HG02885 (cell line): ENCODE measurements around the gene DIPK1A.
A peak's percentile ranks its signal among the peaks of the same experiment; 100 is the strongest.

Experiments used
- ATAC-seq: cut with Tn5 transposase; IDR thresholded peaks from one replicate; pipeline ENCODE4 v1.9.1; 2021; ENCODE audit warnings: mild to moderate bottlenecking; ENCODE audit not compliant: unreplicated experiment, poor library complexity

DIPK1A gene

DNA sequence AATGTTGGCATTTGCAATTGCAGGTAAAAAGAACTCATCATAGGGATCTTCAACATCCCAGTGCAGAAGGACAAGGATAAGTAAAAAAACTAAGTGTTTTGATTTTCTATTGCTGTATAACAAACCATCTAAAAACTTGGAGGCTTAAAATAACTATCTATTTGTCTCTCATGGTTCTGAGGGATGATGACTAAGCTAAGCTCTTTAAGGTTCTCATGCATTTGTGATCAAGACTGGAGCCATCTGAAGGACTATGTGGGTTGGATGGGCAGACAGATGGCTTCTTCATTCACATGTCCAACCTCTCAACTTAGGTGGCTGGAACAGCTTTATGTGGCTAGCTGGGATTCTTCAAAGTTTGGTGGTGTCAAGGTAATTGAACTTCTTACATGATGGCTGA lies 78.0 kb downstream of the DIPK1A start:
- no peak for ATAC-seq

DNA sequence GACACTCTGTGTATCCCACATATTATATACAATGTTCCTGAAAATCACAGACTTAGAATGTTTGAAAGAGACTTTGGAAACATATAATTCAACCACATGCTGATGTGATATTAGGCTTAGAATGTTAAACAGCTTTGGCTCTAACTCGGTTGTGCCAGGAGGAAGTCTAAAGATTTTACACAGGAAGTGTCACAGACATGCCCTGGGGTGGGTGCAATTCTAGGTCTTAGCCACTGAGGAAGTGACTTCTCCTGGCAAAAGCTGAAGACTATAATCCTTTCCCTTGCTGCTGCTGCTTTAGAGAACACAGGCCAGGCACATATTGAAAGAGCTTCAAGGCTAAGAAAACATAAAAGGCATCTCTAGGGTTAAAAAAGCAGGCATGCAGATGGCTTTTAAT lies 78.4 kb downstream of the DIPK1A start:
- no peak for ATAC-seq

DNA sequence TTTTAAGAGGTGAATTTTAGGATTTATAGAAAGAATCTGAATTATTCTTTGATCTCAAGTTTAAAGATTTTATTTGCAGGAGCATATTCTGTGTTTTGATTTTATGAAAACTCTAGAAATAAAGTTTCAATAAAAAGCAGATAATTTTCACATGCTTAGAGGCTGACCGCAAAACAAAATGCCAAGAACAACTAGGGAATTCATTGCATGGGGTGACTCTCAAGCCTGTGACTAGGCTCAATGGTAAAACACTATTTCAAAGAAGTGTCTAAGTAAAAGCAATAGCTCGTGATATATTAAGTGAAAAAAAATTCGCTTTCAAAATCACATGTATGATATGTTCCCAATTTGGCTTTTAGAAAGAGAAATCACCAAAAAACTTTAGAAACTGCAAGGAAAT lies 79.9 kb downstream of the DIPK1A start:
- ATAC-seq, result no peak

DNA sequence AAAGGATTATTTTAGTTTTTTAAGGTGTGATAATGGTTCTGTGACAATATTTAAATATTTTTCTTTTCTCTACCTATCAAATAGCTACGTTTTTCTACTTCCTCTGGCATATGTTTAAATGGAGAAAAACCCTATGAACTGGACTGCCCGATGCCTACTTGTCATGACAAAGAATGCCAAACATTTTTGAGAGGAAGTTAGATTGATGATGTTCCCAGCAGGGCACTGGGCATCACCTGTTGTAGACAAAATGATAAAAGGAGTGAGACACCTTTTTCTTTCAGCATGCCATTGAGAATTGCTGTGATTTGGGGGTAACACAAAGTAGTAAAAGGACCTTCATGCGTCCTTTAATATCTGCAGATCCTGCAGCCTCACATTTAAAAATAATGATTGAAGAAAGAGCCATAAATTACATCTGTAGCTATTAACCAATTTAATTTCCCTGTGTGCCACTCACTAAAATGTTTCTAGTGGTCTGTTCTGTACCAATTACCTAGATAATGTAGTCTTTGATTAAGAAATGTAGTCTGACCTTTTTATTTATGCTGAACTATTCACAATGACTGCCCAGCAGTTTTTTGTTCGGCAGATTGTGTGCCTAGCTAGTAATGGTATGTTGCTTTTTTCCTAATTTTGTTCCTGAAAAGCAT lies 81.8 kb downstream of the DIPK1A start:
- no peak for ATAC-seq

DNA sequence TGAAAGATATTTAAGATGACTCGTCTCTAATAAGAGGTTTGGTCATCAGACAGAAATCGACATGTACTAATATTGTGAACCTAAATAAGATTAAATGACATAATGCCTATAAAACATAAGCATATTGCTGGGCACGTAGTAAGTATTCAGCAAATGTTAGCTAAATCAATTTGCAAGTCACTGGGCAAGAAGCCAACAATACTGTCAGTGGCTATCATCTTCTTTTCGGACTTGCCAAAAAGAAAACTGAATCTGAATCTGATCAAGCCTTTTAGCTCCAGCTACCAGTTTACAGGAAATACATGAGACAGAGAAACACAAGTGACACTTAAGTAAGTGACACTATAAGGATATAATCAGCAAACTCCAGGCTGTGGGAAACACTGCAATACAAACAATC lies 83.5 kb downstream of the DIPK1A start:
- no peak for ATAC-seq

DNA sequence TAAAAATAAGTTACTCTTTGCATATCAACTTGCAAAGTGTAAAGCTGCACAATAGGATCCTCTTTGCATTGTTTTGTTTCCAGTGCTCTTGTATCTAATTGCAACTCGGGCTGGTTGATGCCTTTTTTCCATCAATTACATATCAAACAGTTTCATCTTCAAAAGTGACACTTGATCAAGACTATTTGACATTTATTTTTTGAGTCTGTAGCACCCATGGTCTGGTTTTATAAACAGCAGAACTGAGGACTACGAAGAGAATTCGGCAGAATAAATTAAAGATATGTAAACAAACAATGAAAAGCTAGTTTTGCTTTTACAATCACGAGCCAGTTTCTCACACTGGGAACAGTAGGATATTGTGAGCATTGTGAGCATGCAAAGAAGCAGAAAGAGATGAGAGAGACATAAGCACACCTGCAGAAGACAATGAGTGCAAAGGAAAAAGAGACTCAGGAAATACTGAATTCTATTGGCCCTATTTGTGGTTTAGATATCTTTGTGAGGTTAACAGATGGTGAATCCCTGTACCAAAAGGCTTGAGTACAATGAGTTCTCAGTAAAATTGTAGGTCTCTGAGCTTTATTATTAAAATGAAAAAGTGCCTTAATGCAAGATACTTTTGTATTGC lies 84.1 kb downstream of the DIPK1A start:
- no peak for ATAC-seq

DNA sequence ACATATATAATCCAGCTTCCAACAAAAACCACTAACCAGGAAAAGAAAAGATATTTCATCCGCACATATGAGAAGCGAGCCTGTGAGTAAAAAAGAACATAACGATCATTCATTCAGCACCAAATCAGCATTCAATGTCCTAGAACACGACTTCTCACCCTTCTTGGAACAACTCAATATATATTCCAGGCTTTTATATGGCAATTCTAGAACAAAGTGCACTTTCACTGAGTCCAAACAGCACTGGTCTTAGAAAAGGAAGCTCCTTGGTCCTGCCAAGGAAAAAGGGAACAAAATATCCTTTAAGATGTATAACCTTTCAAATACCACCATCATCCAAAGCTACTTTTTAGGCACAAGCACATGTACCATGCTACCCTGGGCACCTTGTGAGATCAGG lies 84.9 kb downstream of the DIPK1A start:
- no peak for ATAC-seq

DNA sequence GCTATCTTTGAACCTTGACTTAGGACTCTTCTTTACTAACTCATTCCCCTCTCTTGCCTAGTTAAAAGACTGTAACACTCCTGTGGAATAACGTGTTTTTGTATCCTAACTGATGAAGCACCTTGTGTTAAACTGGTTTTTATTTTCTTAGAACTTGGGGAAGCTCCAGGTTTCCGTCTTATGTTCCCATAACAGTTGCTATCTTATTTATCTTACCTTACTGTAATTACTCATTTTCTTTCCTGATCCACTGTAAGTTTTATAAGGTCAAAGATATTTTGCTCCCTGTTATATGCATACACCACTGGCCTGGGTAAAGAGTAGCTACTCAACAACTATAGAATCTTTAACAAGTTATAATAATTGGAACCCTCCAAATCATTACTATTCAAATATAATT lies 86.3 kb downstream of the DIPK1A start:
- no peak for ATAC-seq

DNA sequence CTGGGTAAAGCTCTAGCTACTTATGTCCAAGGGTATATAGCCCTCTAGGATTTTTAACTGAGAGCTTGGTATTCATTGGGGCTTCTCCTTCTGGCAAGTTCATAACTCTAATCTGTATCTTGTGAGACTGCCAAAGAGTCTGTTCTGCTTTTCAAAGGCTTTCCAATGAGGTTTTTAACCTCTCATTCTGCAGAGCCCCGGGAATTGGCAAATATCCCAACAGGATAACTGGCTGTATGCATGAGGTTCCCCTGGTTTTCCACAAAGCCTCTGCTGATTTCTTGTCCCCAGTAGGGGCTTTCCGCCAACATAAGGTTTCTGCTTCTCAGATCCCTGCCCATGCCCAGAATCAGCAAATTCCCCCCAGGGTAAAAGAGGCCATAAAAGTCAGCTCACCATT lies 88.5 kb downstream of the DIPK1A start:
- no peak for ATAC-seq

DNA sequence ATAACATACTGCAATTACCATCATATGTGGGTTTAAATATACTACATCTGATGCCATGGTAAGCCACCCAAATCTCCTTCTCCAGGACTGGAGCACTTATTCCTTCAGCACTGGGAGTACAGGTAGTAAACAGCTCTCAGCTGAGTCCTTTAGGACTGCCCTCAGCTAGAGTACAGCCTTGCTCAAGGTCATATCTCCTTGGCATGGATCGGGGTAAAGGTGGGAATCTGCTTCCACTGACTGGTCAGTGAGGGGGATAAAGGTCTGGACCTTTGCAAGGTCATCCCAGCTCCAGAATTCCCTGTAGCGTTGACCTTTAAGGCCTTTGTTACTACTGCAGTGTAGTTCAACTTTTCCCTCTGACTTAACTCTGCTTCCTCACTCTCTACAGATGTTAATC lies 90.7 kb downstream of the DIPK1A start:
- ATAC-seq, result no peak

DNA sequence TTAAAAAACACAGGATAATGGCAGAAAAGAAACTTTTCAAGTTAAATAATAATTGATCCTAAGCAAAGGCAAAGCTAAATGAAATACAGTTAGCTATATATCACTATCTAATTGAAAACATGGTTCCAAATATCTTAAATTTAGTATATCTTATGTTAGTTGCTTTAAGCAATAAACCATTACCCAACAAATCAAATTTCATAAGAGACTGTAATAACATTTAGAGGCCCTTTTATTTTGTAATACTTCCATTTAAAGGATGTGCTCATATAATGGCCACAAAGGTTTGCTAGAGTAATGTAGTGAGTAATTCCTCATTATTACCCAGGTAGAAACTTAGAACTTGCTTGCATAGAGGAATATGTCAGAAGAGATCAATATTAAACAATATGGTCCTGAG lies 97.1 kb downstream of the DIPK1A start:
- ATAC-seq, result no peak

DNA sequence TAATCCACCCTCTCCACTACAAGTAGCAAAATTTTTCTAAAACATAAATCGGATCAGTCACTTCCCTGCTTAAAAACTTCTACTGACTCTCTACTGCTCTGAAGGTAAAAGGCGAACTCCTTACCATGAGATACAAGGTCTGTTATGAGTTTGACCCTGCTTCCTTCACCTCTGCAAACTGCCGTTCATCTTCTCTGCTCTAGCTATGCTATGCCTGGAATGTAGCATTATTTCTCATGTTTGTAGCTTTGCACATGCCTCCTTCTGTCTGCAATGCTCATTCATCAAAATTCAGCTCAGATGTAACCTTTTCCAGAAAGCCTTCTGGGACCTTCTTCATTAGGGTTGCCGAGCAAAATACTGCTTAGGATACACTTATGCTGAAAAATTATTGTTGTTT lies 98.7 kb downstream of the DIPK1A start:
- ATAC-seq, result no peak

DNA sequence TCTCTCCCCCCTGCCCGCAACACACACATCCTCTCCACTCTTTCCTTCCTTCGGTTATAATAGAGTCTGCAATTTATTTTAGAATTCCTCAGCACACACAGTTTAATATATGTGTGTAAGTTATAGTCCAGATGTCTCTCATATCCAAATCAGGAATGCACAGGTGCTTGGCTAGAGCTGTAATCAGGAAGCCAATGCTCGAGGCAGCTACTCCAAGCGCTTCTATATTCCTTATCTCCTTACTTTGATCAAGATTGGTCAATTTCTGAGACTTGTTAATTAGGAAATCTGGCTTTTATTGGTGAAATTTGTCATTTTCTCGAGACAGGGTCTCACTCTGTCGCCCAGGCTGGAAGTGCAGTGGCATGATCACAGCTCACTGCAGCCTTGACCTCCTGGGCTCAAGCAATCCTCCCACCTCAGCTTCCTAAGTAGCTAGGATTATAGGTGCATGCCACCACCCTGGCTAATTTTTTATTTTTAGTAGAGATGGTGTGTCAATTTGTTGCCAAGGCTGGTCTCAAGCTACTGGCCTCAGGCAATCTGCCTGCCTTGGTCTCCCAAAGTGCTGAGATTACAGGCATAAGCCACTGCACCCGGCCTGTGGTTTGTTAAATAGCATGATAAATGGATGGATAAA lies 101.7 kb downstream of the DIPK1A start:
- no peak for ATAC-seq

DNA sequence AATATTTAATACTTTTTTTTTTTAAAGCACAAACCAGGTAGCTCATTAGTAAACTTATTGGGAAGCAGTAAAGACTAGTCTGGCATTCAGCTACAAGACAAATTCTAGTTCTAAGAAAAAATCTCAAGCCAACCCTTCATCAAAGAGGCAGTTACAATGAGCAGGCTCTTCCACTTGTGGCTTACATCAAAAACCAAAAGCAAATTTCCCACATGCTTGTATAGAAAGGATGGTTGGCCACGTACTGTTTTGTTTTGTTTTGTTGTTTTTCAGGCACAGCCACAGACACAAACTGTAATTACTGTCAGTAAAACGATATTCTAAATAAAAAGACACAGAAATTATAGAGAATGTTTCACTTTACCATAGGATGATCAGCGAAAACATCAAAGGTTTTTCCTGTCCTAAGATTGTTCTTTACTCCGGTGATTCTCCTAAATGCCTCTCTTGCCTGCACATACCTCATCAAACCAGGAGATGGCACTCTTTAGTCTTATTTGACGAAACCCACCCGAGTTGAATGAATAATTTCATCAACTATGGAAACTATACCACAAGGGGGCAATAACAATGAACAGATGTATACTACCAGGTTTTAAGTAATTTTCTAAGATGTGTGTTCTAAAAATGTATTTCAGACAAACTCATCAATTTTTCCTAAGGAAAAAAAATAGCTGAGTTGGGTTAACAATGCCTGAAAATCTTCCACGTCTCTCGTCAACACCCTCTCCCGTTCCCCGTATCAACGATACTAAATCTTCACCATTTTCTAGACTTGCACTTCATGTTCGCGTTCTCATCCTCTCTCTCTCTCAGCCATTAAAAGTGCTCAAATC lies 102.5 kb downstream of the DIPK1A start:
- ATAC-seq, result peak; percentile 74

DNA sequence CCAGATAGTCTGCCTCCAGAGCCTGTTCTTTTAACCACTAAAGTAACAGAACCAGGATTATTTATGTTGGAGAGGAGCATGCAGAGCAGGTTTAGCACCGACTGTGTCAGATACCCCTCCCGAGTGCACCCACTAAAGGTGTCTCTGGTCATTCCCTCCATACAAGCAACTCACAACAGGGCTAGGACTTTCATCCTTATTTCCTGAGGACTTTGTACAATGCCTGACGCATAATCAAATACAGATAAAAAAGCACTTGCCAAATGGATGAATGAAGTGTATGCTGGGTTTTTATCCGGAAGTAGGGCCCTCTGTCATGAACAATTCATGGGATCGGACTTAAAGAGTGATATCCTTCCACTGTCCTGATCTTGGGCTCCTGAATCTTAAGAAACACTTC lies 103.4 kb downstream of the DIPK1A start:
- ATAC-seq, result no peak

DNA sequence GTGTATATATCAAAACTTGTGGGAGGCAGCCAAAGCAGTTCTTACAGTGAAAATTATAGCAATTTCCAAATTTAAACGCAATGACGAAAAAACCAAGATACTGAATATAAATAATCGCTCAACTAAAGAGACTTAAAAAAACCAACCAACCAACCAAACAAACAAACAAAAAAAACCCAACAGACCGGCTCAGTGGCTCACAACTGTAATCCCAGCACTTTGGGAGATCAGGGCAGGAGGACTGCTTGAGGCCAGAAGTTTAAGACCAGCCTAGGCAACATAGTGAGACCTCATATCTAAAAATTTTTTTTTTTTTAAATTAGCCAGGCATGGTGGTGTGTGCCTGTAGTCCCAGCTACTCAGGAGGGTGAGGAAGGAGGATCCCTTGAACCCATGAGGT lies 106.0 kb downstream of the DIPK1A start:
- no peak for ATAC-seq

DNA sequence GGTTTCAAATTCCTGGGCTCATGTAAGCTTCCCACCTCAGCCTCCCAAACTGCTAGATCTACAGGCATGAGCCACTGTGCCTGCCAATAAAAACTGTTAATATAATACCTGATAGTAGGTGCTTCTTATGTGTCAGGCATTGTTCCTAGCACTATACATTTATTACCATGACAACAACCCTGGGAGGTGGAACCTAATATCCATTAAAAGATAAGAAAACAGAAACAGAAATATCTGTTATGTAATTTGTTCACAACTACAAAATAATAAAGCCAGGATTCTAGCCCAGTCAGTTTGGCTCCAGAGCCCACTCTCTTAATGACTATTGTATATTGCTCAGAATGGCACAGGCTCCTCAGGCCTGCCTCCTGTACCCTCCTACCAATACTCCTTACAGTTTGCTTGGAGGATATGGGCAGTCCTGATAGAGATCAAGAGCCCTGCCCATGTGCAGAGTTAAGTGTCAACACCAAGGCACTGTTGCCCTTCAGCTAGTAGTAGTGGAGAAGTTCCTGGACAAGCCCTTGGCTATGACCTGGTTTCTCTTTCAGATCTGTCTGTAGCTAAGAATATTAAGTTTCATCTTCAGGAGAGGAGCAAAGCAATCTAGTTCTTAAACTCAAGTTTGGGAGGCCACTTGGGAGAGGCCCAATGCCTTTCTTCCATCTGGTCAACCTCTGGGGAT lies 107.0 kb downstream of the DIPK1A start:
- ATAC-seq, result no peak

DNA sequence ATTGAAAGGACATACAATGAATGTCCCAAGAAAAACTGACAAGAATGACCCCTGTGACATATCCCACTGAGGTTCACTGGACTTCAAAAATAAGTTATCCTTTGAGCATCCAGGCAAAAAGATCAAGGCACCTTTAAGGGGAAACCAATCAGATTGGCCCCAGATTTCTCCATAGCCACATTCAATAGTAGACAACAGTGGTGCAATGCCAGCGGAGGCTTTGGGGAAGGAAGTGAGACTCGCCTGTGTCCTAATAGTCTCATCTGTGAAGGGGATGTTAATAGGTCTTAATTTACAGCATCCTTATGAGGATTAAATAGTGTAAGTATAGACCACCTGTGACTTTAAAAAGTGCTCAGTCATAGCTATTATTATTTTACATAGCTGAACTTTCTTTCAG lies 108.0 kb downstream of the DIPK1A start:
- no peak for ATAC-seq

DNA sequence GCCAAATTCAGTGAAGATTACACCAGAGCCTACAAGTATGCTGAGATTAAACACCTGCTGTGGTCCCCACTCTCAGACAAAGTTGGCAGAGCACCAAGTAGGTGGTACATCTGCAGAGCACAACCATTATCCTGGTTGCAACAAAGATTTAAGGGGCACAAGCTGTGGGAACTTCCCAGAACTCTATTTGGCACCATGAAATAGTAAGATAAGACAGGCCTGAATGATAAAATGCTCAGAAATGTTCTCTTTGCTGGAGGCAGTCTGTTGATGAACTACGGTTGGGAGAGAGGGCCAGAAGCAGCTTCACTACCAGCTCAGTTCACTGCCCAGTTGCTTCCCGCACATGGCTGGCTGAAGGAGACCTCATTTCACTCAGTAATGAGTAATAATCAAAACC lies 109.5 kb downstream of the DIPK1A start:
- ATAC-seq, result no peak

DNA sequence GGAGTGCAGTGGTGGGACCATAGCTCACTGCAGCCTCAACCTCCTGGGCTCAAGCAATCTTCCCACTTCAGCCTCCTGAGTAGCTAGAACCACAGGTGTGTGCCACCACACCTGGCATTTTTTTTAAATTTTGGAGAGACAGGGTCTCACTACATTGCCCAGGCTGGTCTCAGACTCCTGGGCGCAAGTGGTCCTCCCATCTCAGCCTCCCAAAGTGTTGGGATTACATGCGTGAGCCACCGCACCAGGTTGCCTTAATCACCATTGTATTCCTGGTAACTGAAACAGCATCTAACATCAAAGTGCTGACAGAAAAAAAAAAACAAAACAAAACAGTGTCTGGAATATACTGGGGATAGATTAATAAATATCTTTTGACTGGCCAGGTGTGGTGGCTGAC lies 111.2 kb downstream of the DIPK1A start:
- no peak for ATAC-seq

DNA sequence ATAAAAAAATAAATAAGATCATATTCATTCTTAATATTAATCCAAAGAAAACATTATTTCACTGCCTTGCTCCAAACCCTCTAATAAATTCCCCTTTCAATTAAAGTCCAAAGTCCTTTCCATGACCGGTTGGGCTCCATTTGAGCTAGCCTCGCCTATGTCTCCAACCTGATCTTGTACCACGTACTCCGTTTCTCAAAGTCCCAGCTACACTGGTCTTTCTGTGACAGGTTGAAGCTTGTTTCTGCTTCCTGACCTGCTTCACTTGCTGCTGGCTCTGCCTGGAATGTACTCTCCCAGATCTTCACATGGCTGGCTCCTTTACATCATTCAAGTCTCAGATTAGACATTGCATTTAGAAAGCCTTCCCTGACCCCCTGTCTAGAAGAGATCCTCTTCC lies 113.1 kb downstream of the DIPK1A start:
- no peak for ATAC-seq
